Stimulated activated CD4-positive, alpha-beta T cell treated with anti-CD3 and anti-CD28 coated beads, TNF-alpha, amount 100 ng/mL, for 24 hours (primary cell): Measurements from ENCODE around the gene TSPAN18.
"Not testable (repeated sequence)": the region's sequence is repeated elsewhere in the genome, so short reads cannot be mapped to it uniquely, and the experiment has no call there.

Experiments used
- DNase-seq, 3 experiments: peaks; one replicate each; pipeline ENCODE4 v3.0.0-alpha.2; 2020; ENCODE audit warnings: low read depth in 3 of 3

The TSPAN18 gene

GRCh38 chr11:44868021-44868420 is 141.3 kb downstream of the TSPAN18 start:
- DNase-seq = no peak

- no peak for DNase-seq
Measured at GRCh38 chr11:44868455-44869421, 142.0 kb downstream of the TSPAN18 start.

- no peak for DNase-seq
Measured at GRCh38 chr11:44870181-44870580, 143.4 kb downstream of the TSPAN18 start.

- no peak for DNase-seq
Measured at GRCh38 chr11:44870615-44871176, 143.9 kb downstream of the TSPAN18 start.

GRCh38 chr11:44871682-44872081 is 144.9 kb downstream of the TSPAN18 start:
- not testable (repeated sequence) for DNase-seq

GRCh38 chr11:44872556-44872955 is 145.8 kb downstream of the TSPAN18 start:
- DNase-seq = no peak

- DNase-seq = no peak
Measured at GRCh38 chr11:44873537-44873936, 146.8 kb downstream of the TSPAN18 start.

- no peak for DNase-seq
Measured at GRCh38 chr11:44874284-44874683, 147.5 kb downstream of the TSPAN18 start.

GRCh38 chr11:44875037-44875436 is 148.3 kb downstream of the TSPAN18 start:
- no peak for DNase-seq

GRCh38 chr11:44876194-44876723 is 149.5 kb downstream of the TSPAN18 start:
- no peak for DNase-seq

GRCh38 chr11:44876906-44877305 is 150.1 kb downstream of the TSPAN18 start:
- DNase-seq = no peak

GRCh38 chr11:44877571-44878497 is 151.1 kb downstream of the TSPAN18 start:
- no peak for DNase-seq

GRCh38 chr11:44878711-44879110 is 151.9 kb downstream of the TSPAN18 start:
- no peak for DNase-seq

- no peak for DNase-seq
Measured at GRCh38 chr11:44879432-44879831, 152.7 kb downstream of the TSPAN18 start.

GRCh38 chr11:44880511-44880910 is 153.7 kb downstream of the TSPAN18 start:
- no peak for DNase-seq

GRCh38 chr11:44880953-44881352 is 154.2 kb downstream of the TSPAN18 start:
- no peak for DNase-seq

- no peak for DNase-seq
Measured at GRCh38 chr11:44883277-44883676, 156.5 kb downstream of the TSPAN18 start.

- DNase-seq = no peak
Measured at GRCh38 chr11:44884056-44884455, 157.3 kb downstream of the TSPAN18 start.

GRCh38 chr11:44885065-44885810 is 158.5 kb downstream of the TSPAN18 start:
- DNase-seq = no peak

GRCh38 chr11:44885919-44886789 is 159.4 kb downstream of the TSPAN18 start:
- DNase-seq = no peak
